ENCODE measurements around the gene VPS51. TPM values are rescaled to one million over a fixed set of nuclear protein-coding genes. Genes with fewer than 3 reads are reported as not detected.

VPS51 gene
- total RNA-seq, 1 donor from 2014 or later = 41.4 TPM

DNA sequence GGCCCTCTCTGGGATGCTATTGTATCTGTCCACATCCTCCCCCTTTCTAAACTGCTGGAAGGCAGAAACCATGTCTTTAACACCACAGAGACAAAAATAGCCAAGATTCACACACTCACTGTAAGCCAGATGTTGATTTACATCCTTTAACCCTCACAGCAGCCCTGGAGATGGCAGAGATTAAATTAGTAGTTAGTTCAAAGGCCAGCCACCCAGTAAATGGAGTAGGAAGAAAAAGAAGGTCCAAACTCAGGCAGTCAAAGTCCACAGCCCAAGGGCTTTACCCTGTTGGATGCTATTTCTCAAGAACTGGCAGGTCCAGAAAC lies 23.6 kb downstream of the VPS51 start:
- peaks cover 30% of the 10 kb centered on the region for H4K20me1 ChIP-seq (ENCODE audit: insufficient read depth, low read length)
- H3K79me2 ChIP-seq (ENCODE audit: insufficient read depth, low read length) = peaks cover 72% of the 10 kb centered on the region
- Mint-ChIP-seq H3K4me3 (ENCODE audit: unreplicated experiment) (peak overlapping the region; percentile 62), H3K27ac (ENCODE audit: unreplicated experiment) (peak overlapping the region; percentile 1), H3K4me1 (ENCODE audit: low read depth, unreplicated experiment) (peaks cover 12% of the 10 kb centered on the region), H3K9me3 (ENCODE audit: unreplicated experiment) (no peaks in the 10 kb centered on the region), H3K36me3 (ENCODE audit: low read depth, unreplicated experiment) (peaks cover 14% of the 10 kb centered on the region), H3K27me3 (ENCODE audit: low read depth, unreplicated experiment) (no peaks in the 10 kb centered on the region)
- no peak overlapping the region for H3K4me2 ChIP-seq (ENCODE audit: low read length)
- H3K36me3 ChIP-seq (ENCODE audit: insufficient read depth, low read length) = peaks cover 15% of the 10 kb centered on the region
- peak overlapping the region; percentile 98 for H3K9ac ChIP-seq (ENCODE audit: low read length)
- H3K27ac ChIP-seq (ENCODE audit: low read depth, low read length) = no peak overlapping the region
- DNase-seq (ENCODE audit: low read depth) = no peak
- peaks cover 25% of the 10 kb centered on the region for H3K4me1 ChIP-seq (ENCODE audit: insufficient read depth, low read length)
- no peaks in the 10 kb centered on the region for H3K9me3 ChIP-seq (ENCODE audit: insufficient read depth, low read depth, low read length)
- no peak for FAIRE-seq
- H3K27me3 ChIP-seq (ENCODE audit: insufficient read depth, low read length) = no peaks in the 10 kb centered on the region
- H3K4me3 ChIP-seq (ENCODE audit: insufficient read depth, low read depth, low read length) = no peak overlapping the region
- no peak overlapping the region for H2AFZ ChIP-seq (ENCODE audit: low read depth, low read length)
- TF ChIP-seq, protein P1, sequence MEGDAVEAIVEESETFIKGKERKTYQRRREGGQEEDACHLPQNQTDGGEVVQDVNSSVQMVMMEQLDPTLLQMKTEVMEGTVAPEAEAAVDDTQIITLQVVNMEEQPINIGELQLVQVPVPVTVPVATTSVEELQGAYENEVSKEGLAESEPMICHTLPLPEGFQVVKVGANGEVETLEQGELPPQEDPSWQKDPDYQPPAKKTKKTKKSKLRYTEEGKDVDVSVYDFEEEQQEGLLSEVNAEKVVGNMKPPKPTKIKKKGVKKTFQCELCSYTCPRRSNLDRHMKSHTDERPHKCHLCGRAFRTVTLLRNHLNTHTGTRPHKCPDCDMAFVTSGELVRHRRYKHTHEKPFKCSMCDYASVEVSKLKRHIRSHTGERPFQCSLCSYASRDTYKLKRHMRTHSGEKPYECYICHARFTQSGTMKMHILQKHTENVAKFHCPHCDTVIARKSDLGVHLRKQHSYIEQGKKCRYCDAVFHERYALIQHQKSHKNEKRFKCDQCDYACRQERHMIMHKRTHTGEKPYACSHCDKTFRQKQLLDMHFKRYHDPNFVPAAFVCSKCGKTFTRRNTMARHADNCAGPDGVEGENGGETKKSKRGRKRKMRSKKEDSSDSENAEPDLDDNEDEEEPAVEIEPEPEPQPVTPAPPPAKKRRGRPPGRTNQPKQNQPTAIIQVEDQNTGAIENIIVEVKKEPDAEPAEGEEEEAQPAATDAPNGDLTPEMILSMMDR (IDR thresholded peaks at IDR 0.05; ENCODE audit: insufficient read depth, low read depth, low read length) = no peak
- TF ChIP-seq EZH2 (IDR thresholded peaks at IDR 0.05; ENCODE audit: insufficient read depth, low read length) = no peak

DNA sequence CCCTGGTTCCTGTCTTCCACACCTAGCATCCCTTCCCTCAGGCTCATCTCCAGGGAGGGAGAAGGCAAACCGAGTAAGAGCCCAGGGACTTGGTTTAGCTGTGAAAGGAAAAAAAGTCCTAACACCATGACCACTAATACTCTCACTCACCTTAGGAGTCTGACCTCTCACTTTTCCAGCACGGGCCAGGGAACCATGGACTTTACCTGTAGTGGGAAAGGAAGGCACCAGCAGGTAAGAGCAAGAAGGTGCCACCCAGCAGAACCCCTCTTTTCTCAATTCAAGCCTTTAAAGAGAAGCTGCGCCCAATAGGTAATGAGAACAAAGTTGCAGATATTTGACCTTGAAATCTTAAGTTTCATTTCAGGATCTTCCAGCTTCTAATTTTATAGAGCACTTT lies 24.8 kb downstream of the VPS51 start:
- H3K36me3 ChIP-seq (ENCODE audit: insufficient read depth, low read length) = peaks cover 15% of the 10 kb centered on the region
- no peak for TF ChIP-seq EZH2 (IDR thresholded peaks at IDR 0.05; ENCODE audit: insufficient read depth, low read length)
- TF ChIP-seq, protein P1 (IDR thresholded peaks at IDR 0.05; ENCODE audit: insufficient read depth, low read depth, low read length) = no peak
- Mint-ChIP-seq H3K36me3 (ENCODE audit: low read depth, unreplicated experiment) (peaks cover 12% of the 10 kb centered on the region), H3K4me1 (ENCODE audit: low read depth, unreplicated experiment) (peaks cover 12% of the 10 kb centered on the region), H3K27me3 (ENCODE audit: low read depth, unreplicated experiment) (no peaks in the 10 kb centered on the region), H3K4me3 (ENCODE audit: unreplicated experiment) (peak overlapping the region; percentile 100), H3K9me3 (ENCODE audit: unreplicated experiment) (no peaks in the 10 kb centered on the region), H3K27ac (ENCODE audit: unreplicated experiment) (peak overlapping the region; percentile 99)
- H3K9me3 ChIP-seq (ENCODE audit: insufficient read depth, low read depth, low read length) = no peaks in the 10 kb centered on the region
- H3K4me3 ChIP-seq (ENCODE audit: insufficient read depth, low read depth, low read length) = peak overlapping the region; percentile 95
- H3K27ac ChIP-seq (ENCODE audit: low read depth, low read length) = peak overlapping the region; percentile 82
- no peak for DNase-seq (ENCODE audit: low read depth)
- H3K4me2 ChIP-seq (ENCODE audit: low read length) = peak overlapping the region; percentile 97
- H4K20me1 ChIP-seq (ENCODE audit: insufficient read depth, low read length) = peaks cover 36% of the 10 kb centered on the region
- no peak for FAIRE-seq
- no peak overlapping the region for H2AFZ ChIP-seq (ENCODE audit: low read depth, low read length)
- peak overlapping the region; percentile 98 for H3K9ac ChIP-seq (ENCODE audit: low read length)
- peaks cover 25% of the 10 kb centered on the region for H3K4me1 ChIP-seq (ENCODE audit: insufficient read depth, low read length)
- peaks cover 71% of the 10 kb centered on the region for H3K79me2 ChIP-seq (ENCODE audit: insufficient read depth, low read length)
- no peaks in the 10 kb centered on the region for H3K27me3 ChIP-seq (ENCODE audit: insufficient read depth, low read length)

DNA sequence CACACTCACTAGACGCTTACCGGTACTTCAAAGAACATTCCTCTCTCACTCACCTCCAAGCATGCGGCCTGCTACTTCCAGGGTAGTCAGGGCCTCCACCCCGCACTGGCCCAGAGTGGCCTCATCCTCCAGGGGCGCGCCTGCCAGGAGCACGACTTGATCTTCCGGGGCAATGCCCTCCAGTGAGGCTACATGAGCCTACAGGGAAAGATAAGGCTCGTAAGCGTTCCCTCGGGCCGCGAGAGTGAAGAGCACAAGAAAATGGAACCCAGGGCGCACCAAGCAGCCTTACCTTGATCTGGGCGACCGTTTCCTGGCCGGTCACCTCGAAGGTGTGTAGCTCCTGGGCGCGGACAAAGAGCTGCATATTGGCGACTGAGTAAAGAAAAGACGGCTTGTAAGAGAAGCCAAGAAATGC lies 25.4 kb downstream of the VPS51 start:
- Histone ChIP-seq H3K27me3 (ENCODE audit: insufficient read depth, low read length) (no peaks in the 10 kb centered on the region), H3K9me3 (ENCODE audit: insufficient read depth, low read depth, low read length) (no peaks in the 10 kb centered on the region), H3K27ac (ENCODE audit: low read depth, low read length) (peak overlapping the region; percentile 82), H4K20me1 (ENCODE audit: insufficient read depth, low read length) (peaks cover 33% of the 10 kb centered on the region), H3K4me2 (ENCODE audit: low read length) (peak overlapping the region; percentile 97), H3K4me3 (ENCODE audit: insufficient read depth, low read depth, low read length) (peak overlapping the region; percentile 95), H3K36me3 (ENCODE audit: insufficient read depth, low read length) (peaks cover 19% of the 10 kb centered on the region), H3K9ac (ENCODE audit: low read length) (peak overlapping the region; percentile 98), H3K4me1 (ENCODE audit: insufficient read depth, low read length) (peaks cover 19% of the 10 kb centered on the region), H3K79me2 (ENCODE audit: insufficient read depth, low read length) (peaks cover 64% of the 10 kb centered on the region), H2AFZ (ENCODE audit: low read depth, low read length) (peak overlapping the region; percentile 80)
- peak overlapping the region; percentile 100 for H3K4me3 Mint-ChIP-seq (ENCODE audit: unreplicated experiment)
- no peak for FAIRE-seq
- peak overlapping the region; percentile 99 for H3K27ac Mint-ChIP-seq (ENCODE audit: unreplicated experiment)
- H3K4me1 Mint-ChIP-seq (ENCODE audit: low read depth, unreplicated experiment) = peaks cover 12% of the 10 kb centered on the region
- no peak for TF ChIP-seq EZH2 (IDR thresholded peaks at IDR 0.05; ENCODE audit: insufficient read depth, low read length)
- peaks cover 13% of the 10 kb centered on the region for H3K36me3 Mint-ChIP-seq (ENCODE audit: low read depth, unreplicated experiment)
- H3K27me3 Mint-ChIP-seq (ENCODE audit: low read depth, unreplicated experiment) = no peaks in the 10 kb centered on the region
- DNase-seq (ENCODE audit: low read depth) = no peak
- H3K9me3 Mint-ChIP-seq (ENCODE audit: unreplicated experiment) = no peaks in the 10 kb centered on the region
